ENCODE data around the gene CFAP77. TPM values are rescaled to one million over a fixed set of nuclear protein-coding genes. Genes with fewer than 3 reads are reported as not detected.

Gene CFAP77
- total and polyA plus RNA-seq, 9 of the 15 experiments (the other 6 are each of a cell fraction or from before 2014, with no cell fraction given), result not detected

- peak; percentile 66; the same call in 1 of the 2 replicates for TF ChIP-seq C11orf30 (IDR thresholded peaks at IDR 0.05; ENCODE audit: low read depth)
- TF ChIP-seq NCOA6 (IDR thresholded peaks at IDR 0.05), result no peak
- no peak for TF ChIP-seq ZC3H4 (CRISPR knock-in tag; IDR thresholded peaks at IDR 0.05; ENCODE audit: borderline replicate concordance)
- peak; percentile 61 to 74 for TF ChIP-seq MAZ (CRISPR knock-in tag; conservative IDR thresholded peaks at IDR 0.05 in 1 of 2, IDR thresholded peaks at IDR 0.05 in 1 of 2)
- no peak for TF ChIP-seq CHD4 (IDR thresholded peaks at IDR 0.05; ENCODE audit: insufficient read depth, insufficient replicate concordance, low read depth, low read length, poor library complexity, severe bottlenecking)
- no peak for TF ChIP-seq HDAC3 (IDR thresholded peaks at IDR 0.05; ENCODE audit: borderline replicate concordance, partially characterized antibody)
- TF ChIP-seq ZNF263 (CRISPR knock-in tag; IDR thresholded peaks at IDR 0.05; ENCODE audit: borderline replicate concordance), result no peak
- peak; percentile 49; the same call in 1 of the 2 replicates for TF ChIP-seq PML (IDR thresholded peaks at IDR 0.05; ENCODE audit: low read length)
- no peak for TF ChIP-seq TRIM24 (IDR thresholded peaks at IDR 0.05)
- no peak for TF ChIP-seq ZFP91 (CRISPR knock-in tag; IDR thresholded peaks at IDR 0.05)
- TF ChIP-seq PKNOX1 (IDR thresholded peaks at IDR 0.05), result peak; percentile 52; the same call in 1 of the 2 replicates
- TF ChIP-seq EP300 (IDR thresholded peaks at IDR 0.05; ENCODE audit: low read length), result peak; percentile 19; the same call in 1 of the 2 replicates
- peak; percentile 96 for TF ChIP-seq CREM (IDR thresholded peaks at IDR 0.05; ENCODE audit: low read depth)
- TF ChIP-seq ILF3 (IDR thresholded peaks at IDR 0.05; ENCODE audit: borderline replicate concordance), result no peak
- 0 out of 4 replicates have a peak, but pooled peaks of 1 of the 2 experiments have one; percentile 49 for TF ChIP-seq TBL1XR1 (IDR thresholded peaks at IDR 0.05; ENCODE audit: low read length in 2 of 2)
- TF ChIP-seq SAP30 (IDR thresholded peaks at IDR 0.05; ENCODE audit: borderline replicate concordance, insufficient read depth, low read depth, low read length, poor library complexity, severe bottlenecking), result peak; percentile 96
- peak; percentile 60; the same call in 1 of the 2 replicates for TF ChIP-seq VEZF1 (CRISPR knock-in tag; IDR thresholded peaks at IDR 0.05)
- peak; percentile 60; the same call in 1 of the 2 replicates for TF ChIP-seq MYC (IDR thresholded peaks at IDR 0.05; ENCODE audit: low read depth, low read length)
- no peak for TF ChIP-seq MYC (CRISPR knock-in tag; IDR thresholded peaks at IDR 0.05; ENCODE audit: borderline replicate concordance, low read depth)
- TF ChIP-seq JUND (IDR thresholded peaks at IDR 0.05; ENCODE audit: borderline replicate concordance, low read depth, low read length), result peak; percentile 14; the same call in 1 of the 2 replicates
- TF ChIP-seq JUND (tag; IDR thresholded peaks at IDR 0.05; ENCODE audit: borderline replicate concordance, low read depth, low read length), result no peak
- 0 out of 2 replicates have a peak, but pooled peaks have one; percentile 24 for TF ChIP-seq FOSL1 (tag; conservative IDR thresholded peaks at IDR 0.05)
- TF ChIP-seq HDAC1 (IDR thresholded peaks at IDR 0.05), result peak; percentile 39 to 96; a peak in 2 of 4 replicates
- TF ChIP-seq HCFC1 (IDR thresholded peaks at IDR 0.05; ENCODE audit: low read depth, low read length), result peak; percentile 79
- TF ChIP-seq POLR3G (IDR thresholded peaks at IDR 0.05; ENCODE audit: extremely low read depth, insufficient read length, insufficient replicate concordance), result no peak
Observed at GRCh38 chr9:132406554-132407122, 3.4 kb upstream of the CFAP77 start, which contains the start of gene TTF1 (continued).

Data from K562 (cell line).